IPS-20b (cell line): ENCODE results near the gene KLRG1.

ENCODE experiments used
- H3K27ac ChIP-seq: one replicate; pipeline ENCODE4 v1.5.1; 2013; ENCODE audit warnings: low read length
- H3K27me3 ChIP-seq: 2 replicates; pipeline ENCODE4 v1.6.1; 2013; ENCODE audit warnings: mild to moderate bottlenecking, low read length, inconsistent platforms; ENCODE audit not compliant: insufficient read depth
- H3K36me3 ChIP-seq: 2 replicates; pipeline ENCODE4 v1.6.1; 2013; ENCODE audit warnings: low read depth, mild to moderate bottlenecking, inconsistent platforms, low read length, moderate library complexity; ENCODE audit not compliant: insufficient read depth
- H3K4me1 ChIP-seq: 2 replicates; pipeline ENCODE4 v1.6.1; 2013; ENCODE audit warnings: mild to moderate bottlenecking, control low read depth, inconsistent platforms, low read length, moderate library complexity; ENCODE audit not compliant: insufficient read depth
- H3K4me3 ChIP-seq: 2 replicates; pipeline ENCODE4 v1.5.1; 2013; ENCODE audit warnings: mild to moderate bottlenecking, low read length, inconsistent platforms
- H3K9ac ChIP-seq: 2 replicates; pipeline ENCODE4 v1.6.1; 2013; ENCODE audit warnings: low read depth, mild to moderate bottlenecking, inconsistent platforms, low read length, moderate library complexity
- H3K9me3 ChIP-seq: 2 replicates; pipeline ENCODE4 v1.6.1; 2013; ENCODE audit warnings: mild to moderate bottlenecking, low read depth, low read length, inconsistent platforms; ENCODE audit not compliant: insufficient read depth

The KLRG1 gene

GRCh38 chr12:9032202-9032964 is 43.0 kb downstream of the KLRG1 start:
- H3K4me1 ChIP-seq, result 0 out of 2 replicates have a peak, but pooled peaks cover 4% of the 10 kb centered on the region
- no peak overlapping the region for H3K27ac ChIP-seq
- no peak overlapping the region for H3K4me3 ChIP-seq
- no peak overlapping the region for H3K9ac ChIP-seq
- no peaks in the 10 kb centered on the region for H3K27me3 ChIP-seq
- H3K9me3 ChIP-seq, result no peaks in the 10 kb centered on the region
- no peaks in the 10 kb centered on the region for H3K36me3 ChIP-seq

GRCh38 chr12:9033265-9033887 is 44.0 kb downstream of the KLRG1 start:
- Histone ChIP-seq H3K4me1 (0 out of 2 replicates have a peak, but pooled peaks cover 4% of the 10 kb centered on the region), H3K27ac (no peak overlapping the region), H3K9me3 (no peaks in the 10 kb centered on the region), H3K9ac (no peak overlapping the region), H3K36me3 (no peaks in the 10 kb centered on the region), H3K27me3 (no peaks in the 10 kb centered on the region), H3K4me3 (no peak overlapping the region)

- H3K9me3 ChIP-seq, result no peaks in the 10 kb centered on the region
- 0 out of 2 replicates have a peak, but pooled peaks cover 4% of the 10 kb centered on the region for H3K4me1 ChIP-seq
- H3K27ac ChIP-seq, result no peak overlapping the region
- H3K36me3 ChIP-seq, result no peaks in the 10 kb centered on the region
- H3K27me3 ChIP-seq, result no peaks in the 10 kb centered on the region
- H3K9ac ChIP-seq, result no peak overlapping the region
- H3K4me3 ChIP-seq, result no peak overlapping the region
Measured at GRCh38 chr12:9034095-9034494, 44.7 kb downstream of the KLRG1 start.

- Histone ChIP-seq H3K4me1 (no peaks in the 10 kb centered on the region), H3K4me3 (no peak overlapping the region), H3K36me3 (no peaks in the 10 kb centered on the region), H3K9ac (no peak overlapping the region), H3K27me3 (no peaks in the 10 kb centered on the region), H3K9me3 (no peaks in the 10 kb centered on the region), H3K27ac (no peak overlapping the region)
Measured at GRCh38 chr12:9036227-9036626, 46.9 kb downstream of the KLRG1 start.

- Histone ChIP-seq H3K27me3 (no peaks in the 10 kb centered on the region), H3K9ac (no peak overlapping the region), H3K4me3 (no peak overlapping the region), H3K4me1 (no peaks in the 10 kb centered on the region), H3K9me3 (no peaks in the 10 kb centered on the region), H3K27ac (no peak overlapping the region), H3K36me3 (no peaks in the 10 kb centered on the region)
Measured at GRCh38 chr12:9037431-9037830, 48.1 kb downstream of the KLRG1 start.

GRCh38 chr12:9039397-9039977 is 50.1 kb downstream of the KLRG1 start:
- H3K4me3 ChIP-seq, result no peak overlapping the region
- H3K9me3 ChIP-seq, result no peaks in the 10 kb centered on the region
- H3K36me3 ChIP-seq, result no peaks in the 10 kb centered on the region
- no peak overlapping the region for H3K27ac ChIP-seq
- no peak overlapping the region for H3K9ac ChIP-seq
- H3K4me1 ChIP-seq, result no peaks in the 10 kb centered on the region
- H3K27me3 ChIP-seq, result no peaks in the 10 kb centered on the region

- no peaks in the 10 kb centered on the region for H3K36me3 ChIP-seq
- H3K9ac ChIP-seq, result no peak overlapping the region
- no peaks in the 10 kb centered on the region for H3K9me3 ChIP-seq
- H3K27ac ChIP-seq, result no peak overlapping the region
- no peaks in the 10 kb centered on the region for H3K27me3 ChIP-seq
- H3K4me1 ChIP-seq, result no peaks in the 10 kb centered on the region
- H3K4me3 ChIP-seq, result no peak overlapping the region
Measured at GRCh38 chr12:9040484-9041186, 51.3 kb downstream of the KLRG1 start.

GRCh38 chr12:9041321-9041720 is 52.0 kb downstream of the KLRG1 start:
- Histone ChIP-seq H3K9ac (no peak overlapping the region), H3K27me3 (no peaks in the 10 kb centered on the region), H3K36me3 (no peaks in the 10 kb centered on the region), H3K27ac (no peak overlapping the region), H3K4me3 (no peak overlapping the region), H3K9me3 (no peaks in the 10 kb centered on the region), H3K4me1 (no peaks in the 10 kb centered on the region)

- H3K27me3 ChIP-seq, result no peaks in the 10 kb centered on the region
- H3K27ac ChIP-seq, result no peak overlapping the region
- H3K9ac ChIP-seq, result no peak overlapping the region
- H3K4me1 ChIP-seq, result no peaks in the 10 kb centered on the region
- H3K9me3 ChIP-seq, result no peaks in the 10 kb centered on the region
- H3K36me3 ChIP-seq, result no peaks in the 10 kb centered on the region
- no peak overlapping the region for H3K4me3 ChIP-seq
Measured at GRCh38 chr12:9043766-9044165, 54.4 kb downstream of the KLRG1 start.

GRCh38 chr12:9047105-9047504 is 57.8 kb downstream of the KLRG1 start:
- Histone ChIP-seq H3K4me1 (no peaks in the 10 kb centered on the region), H3K27me3 (no peaks in the 10 kb centered on the region), H3K27ac (no peak overlapping the region), H3K4me3 (no peak overlapping the region), H3K9me3 (no peaks in the 10 kb centered on the region), H3K36me3 (no peaks in the 10 kb centered on the region), H3K9ac (no peak overlapping the region)

- no peaks in the 10 kb centered on the region for H3K9me3 ChIP-seq
- no peak overlapping the region for H3K9ac ChIP-seq
- no peaks in the 10 kb centered on the region for H3K36me3 ChIP-seq
- H3K27me3 ChIP-seq, result no peaks in the 10 kb centered on the region
- no peak overlapping the region for H3K4me3 ChIP-seq
- H3K4me1 ChIP-seq, result no peaks in the 10 kb centered on the region
- no peak overlapping the region for H3K27ac ChIP-seq
Measured at GRCh38 chr12:9048930-9049329, 59.6 kb downstream of the KLRG1 start.
